Fibroblast of pulmonary artery (primary cell): ENCODE data around the gene SPATA12.

Source experiments
- DNase-seq: peaks from one replicate; pipeline ENCODE4 v3.0.0-alpha.2; 2010; ENCODE audit warnings: low read depth
- H3K4me3 ChIP-seq: replicated peaks from 2 replicates; pipeline ENCODE4 v1.5.1; 2011; ENCODE audit warnings: low read depth, mild to moderate bottlenecking, control low read depth, low read length, moderate library complexity
- TF ChIP-seq, protein P1 (sequence below): IDR thresholded peaks from 2 replicates; pipeline ENCODE4 v1.5.1; 2011; ENCODE audit warnings: mild to moderate bottlenecking, control low read depth, low read length, inconsistent platforms; ENCODE audit errors: missing control alignments

SPATA12 gene

DNA sequence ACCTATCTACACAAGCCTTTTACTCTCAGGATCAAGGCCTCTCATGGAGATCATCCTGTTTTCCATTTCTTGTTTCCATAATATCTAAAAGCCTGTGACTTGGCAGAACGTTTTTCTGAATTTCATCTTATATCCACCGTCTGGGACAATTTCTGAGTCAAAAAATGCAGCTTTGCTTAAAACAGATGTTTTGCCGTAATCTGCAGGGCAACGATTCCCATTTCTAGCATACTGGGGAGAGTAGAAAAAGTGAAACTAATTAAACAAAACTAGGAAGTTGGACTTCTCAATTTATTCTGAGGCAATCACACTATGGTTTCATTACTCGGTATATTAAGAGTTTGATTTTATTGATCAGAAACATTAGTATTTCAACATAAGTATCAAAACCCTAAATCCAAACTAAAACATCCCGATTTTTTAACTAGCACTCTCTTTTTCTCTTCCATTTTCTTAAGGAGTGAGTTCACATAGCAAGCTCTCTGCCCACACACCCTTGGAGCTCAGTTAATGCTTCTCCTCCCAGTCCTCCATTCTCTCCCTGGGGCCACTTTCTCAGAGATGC is 33.6 kb downstream of the SPATA12 start:
- no peak overlapping the region for H3K4me3 ChIP-seq
- no peak for DNase-seq
- TF ChIP-seq, protein P1, sequence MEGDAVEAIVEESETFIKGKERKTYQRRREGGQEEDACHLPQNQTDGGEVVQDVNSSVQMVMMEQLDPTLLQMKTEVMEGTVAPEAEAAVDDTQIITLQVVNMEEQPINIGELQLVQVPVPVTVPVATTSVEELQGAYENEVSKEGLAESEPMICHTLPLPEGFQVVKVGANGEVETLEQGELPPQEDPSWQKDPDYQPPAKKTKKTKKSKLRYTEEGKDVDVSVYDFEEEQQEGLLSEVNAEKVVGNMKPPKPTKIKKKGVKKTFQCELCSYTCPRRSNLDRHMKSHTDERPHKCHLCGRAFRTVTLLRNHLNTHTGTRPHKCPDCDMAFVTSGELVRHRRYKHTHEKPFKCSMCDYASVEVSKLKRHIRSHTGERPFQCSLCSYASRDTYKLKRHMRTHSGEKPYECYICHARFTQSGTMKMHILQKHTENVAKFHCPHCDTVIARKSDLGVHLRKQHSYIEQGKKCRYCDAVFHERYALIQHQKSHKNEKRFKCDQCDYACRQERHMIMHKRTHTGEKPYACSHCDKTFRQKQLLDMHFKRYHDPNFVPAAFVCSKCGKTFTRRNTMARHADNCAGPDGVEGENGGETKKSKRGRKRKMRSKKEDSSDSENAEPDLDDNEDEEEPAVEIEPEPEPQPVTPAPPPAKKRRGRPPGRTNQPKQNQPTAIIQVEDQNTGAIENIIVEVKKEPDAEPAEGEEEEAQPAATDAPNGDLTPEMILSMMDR = no peak

DNA sequence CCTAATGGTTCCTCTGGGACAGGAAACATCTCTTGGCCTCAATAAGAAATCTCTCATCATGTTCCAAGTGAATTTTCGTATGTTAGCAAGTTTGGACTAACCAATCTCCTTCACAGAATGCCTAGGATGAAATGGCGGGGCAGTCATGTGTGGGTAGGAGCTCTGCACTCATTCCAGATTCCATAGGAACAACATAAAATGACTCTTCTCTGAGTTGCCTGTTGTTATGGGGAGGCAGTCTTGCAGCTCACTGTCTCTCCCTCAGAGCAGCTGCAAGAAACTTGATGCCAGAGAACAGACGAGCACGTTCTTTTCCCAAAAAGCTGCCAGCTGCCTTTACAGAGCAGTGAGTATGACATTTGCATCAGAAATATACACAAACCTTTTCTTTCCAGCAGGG is 34.1 kb downstream of the SPATA12 start:
- TF ChIP-seq, protein P1 = no peak
- no peak overlapping the region for H3K4me3 ChIP-seq
- peak; percentile 13 for DNase-seq

DNA sequence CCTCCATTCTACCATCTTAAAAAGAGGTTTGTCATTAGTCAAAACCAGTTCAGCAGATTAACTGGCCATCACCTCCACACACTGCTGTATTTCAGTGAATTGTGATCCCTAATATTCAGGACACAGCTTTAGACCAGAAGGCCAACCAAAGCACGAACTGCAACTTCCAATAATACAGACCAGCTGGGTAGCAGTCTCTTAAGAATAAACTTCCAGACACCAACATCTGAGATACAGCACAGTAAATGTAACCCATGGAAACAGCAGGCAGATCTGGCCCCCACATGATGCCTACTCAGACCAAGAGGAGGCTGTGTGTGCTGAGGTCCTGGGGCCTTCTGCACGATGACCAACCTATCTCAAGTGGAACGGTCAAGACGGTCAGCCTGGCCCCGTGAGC is 34.9 kb downstream of the SPATA12 start:
- no peak for DNase-seq
- TF ChIP-seq, protein P1 = no peak
- no peak overlapping the region for H3K4me3 ChIP-seq

DNA sequence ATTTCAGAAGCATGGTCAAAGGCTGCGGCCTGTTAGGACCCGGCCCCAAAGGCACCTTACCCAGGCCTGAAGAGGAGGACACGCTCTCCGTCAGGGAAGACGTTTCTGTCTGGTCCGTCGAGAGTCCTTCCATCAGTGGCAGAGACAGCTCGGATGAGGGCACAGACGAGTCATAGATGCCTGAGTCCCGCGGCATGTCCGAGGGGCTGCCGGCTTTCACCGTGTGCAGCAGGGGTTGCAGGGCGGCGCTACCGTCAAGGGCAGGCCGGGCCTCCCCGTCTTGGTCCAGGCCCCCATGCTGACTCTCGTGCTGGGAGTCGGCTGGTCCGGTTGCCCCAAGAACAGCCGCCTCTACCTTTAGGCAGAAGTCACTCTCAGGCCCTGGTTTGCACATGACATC is 37.1 kb downstream of the SPATA12 start:
- H3K4me3 ChIP-seq = no peak overlapping the region
- TF ChIP-seq, protein P1 = no peak
- no peak for DNase-seq

DNA sequence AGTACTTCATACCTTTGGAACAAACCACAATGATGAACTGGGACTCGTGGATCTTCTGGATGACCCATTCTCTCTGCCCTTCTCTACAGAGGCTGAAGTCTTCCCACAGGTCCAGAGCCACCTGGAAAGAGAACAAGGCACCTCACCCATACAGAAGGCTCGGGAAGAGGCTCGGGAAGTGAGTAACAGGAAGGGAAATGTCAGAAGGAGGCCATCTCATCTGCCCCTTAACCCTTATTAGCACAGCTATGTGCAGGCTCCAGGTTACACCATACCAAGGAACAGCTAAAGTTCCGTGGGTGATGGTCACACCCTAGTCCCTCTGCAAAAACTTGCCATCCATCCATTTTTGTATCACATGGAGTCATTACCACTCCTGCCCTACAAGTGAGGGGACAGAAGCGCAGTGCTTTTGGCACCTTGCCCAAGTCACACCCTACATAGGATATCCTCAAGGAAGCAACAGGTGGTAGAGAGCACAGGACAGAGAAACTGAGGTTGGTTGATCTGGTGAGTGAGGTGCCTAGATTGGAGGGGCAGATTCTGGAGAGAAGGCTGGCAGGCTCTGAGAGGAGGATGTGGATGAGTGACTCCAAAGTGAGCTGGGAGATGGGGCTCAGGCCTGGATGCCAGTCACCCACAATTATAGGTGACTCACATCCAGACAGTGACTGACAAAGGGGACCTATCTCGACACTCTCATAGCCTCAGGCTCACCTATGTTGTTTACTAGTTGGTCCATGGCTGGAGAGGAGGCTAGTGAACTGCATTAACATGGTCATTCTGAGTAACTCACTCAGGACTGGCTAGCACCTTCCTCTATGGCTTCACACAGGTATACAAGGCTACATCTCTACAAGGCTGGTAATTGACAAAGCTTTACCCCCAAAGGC is 38.2 kb downstream of the SPATA12 start:
- no peak for DNase-seq
- TF ChIP-seq, protein P1 = no peak
- H3K4me3 ChIP-seq = no peak overlapping the region

DNA sequence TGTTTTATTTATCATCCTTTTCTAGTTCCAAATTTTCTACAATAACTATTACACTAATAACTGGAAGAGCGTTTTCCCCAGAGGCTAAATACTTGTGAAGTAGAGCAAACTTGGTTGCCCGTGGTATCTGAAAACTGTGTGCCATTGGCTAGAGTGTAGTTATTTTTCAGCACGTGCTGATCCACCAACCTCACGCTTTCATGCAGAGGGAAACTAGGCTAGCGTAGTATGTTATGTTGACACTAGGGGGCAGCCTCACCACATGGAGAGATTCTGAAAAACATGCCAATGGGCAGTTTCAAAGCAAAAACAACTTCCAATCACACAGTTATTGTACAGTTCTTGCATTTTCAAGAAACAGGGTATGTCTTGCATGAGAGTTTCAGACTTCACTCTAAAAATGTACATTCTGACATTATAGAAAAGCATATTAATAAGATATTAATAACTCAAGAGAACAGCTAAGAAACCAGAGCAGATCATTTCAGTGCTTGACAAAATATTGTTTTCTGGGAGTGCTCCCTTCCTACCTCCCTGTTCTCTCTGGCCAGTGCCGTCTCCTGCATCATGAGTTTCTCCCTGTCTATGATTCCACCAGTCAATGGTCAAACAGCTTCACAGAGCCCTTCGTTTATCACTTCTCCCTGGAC is 39.7 kb downstream of the SPATA12 start:
- TF ChIP-seq, protein P1 = peak; percentile 93
- no peak overlapping the region for H3K4me3 ChIP-seq
- peak; percentile 86 for DNase-seq
